ENCODE measurements around the gene MFNG. TPM values are rescaled to one million over a fixed set of nuclear protein-coding genes. Genes with fewer than 3 reads are reported as not detected.

The MFNG gene
- total RNA-seq, 1 experiment from 2014 or later: 3.3 TPM

GRCh38 chr22:37535159-37535558, 49.0 kb upstream of the MFNG start:
- Histone ChIP-seq H4K5ac (ENCODE audit: insufficient read length, low read depth, low read length) (no peak overlapping the region), H2BK12ac (ENCODE audit: insufficient read length, low read depth, low read length) (no peak overlapping the region), H3K4me2 (ENCODE audit: insufficient read depth, insufficient read length, low read length) (no peak overlapping the region), H2BK5ac (ENCODE audit: insufficient read length, low read length) (no peak overlapping the region), H3K23ac (ENCODE audit: insufficient read length, low read depth, low read length) (no peak overlapping the region), H4K8ac (replicated peaks; ENCODE audit: insufficient read length, low read depth, low read length) (no peak overlapping the region), H2BK20ac (ENCODE audit: low read depth, low read length, poor library complexity, severe bottlenecking) (no peak overlapping the region), H4K20me1 (ENCODE audit: control insufficient read depth, insufficient read depth, insufficient read length) (no peaks in the 10 kb centered on the region), H3K27ac (ENCODE audit: insufficient read length, low read depth, low read length) (no peak overlapping the region), H3K9ac (ENCODE audit: extremely low read depth, insufficient read length, low read length) (no peak overlapping the region), H3K79me2 (ENCODE audit: insufficient read depth, low read length) (no peaks in the 10 kb centered on the region), H2AFZ (ENCODE audit: low read length) (no peak overlapping the region), H3K4ac (ENCODE audit: low read depth, low read length) (no peak overlapping the region), H3K56ac (ENCODE audit: insufficient read length, low read depth, low read length) (no peak overlapping the region), H3K79me1 (ENCODE audit: insufficient read depth, low read depth, low read length, poor library complexity, severe bottlenecking) (no peaks in the 10 kb centered on the region), H3K9me3 (ENCODE audit: control insufficient read depth, low read depth, low read length) (no peaks in the 10 kb centered on the region), H3T11ph (ENCODE audit: low read length) (no peak overlapping the region), H3K27me3 (ENCODE audit: insufficient read depth, low read length) (no peaks in the 10 kb centered on the region), H3K23me2 (ENCODE audit: insufficient read length, low read depth, low read length, poor library complexity, severe bottlenecking) (no peaks in the 10 kb centered on the region), H2AK5ac (ENCODE audit: insufficient read length, low read length) (no peak overlapping the region), H3K18ac (ENCODE audit: insufficient read length, low read depth, low read length) (no peak overlapping the region), H4K91ac (ENCODE audit: insufficient read length, low read depth, low read length) (no peak overlapping the region), H2BK120ac (ENCODE audit: low read depth, low read length, poor library complexity, severe bottlenecking) (no peak overlapping the region), H3K14ac (ENCODE audit: insufficient read depth, low read length) (no peak overlapping the region), H2BK15ac (ENCODE audit: low read depth, low read length) (no peak overlapping the region), H3K4me1 (ENCODE audit: insufficient read depth, low read length) (no peaks in the 10 kb centered on the region)
- no peak overlapping the region for H3K4me3 Mint-ChIP-seq
- no peak overlapping the region for H3K27ac Mint-ChIP-seq
- DNase-seq: no peak
- no peaks in the 10 kb centered on the region; a peak in 1 of 5 replicates for H3K9me3 Mint-ChIP-seq
- H3K4me1 Mint-ChIP-seq: peaks cover 7 to 9% of the 10 kb centered on the region in 2 experiments
- TF ChIP-seq CTCF (conservative IDR thresholded peaks at IDR 0.05): no peak
- no CpG with 5 or more reads among the region's 6 CpGs for WGBS (ENCODE audit: extremely low coverage, insufficient read length, low lambda C conversion rate)
- no peaks in the 10 kb centered on the region for H3K36me3 Mint-ChIP-seq (ENCODE audit: insufficient read depth in 1 of 3, low read depth in 3 of 3)
- peaks cover 16% of the 10 kb centered on the region for H3K27me3 Mint-ChIP-seq (ENCODE audit: low read depth)

Data from H9 (cell line).